HEK293 (cell line): ENCODE measurements around the gene H2BK1.

Source experiments
- CTCF ChIA-PET: fragments of 350-600 bp; formaldehyde crosslinking; extraction: SDS; loops from one replicate; lab custom pipeline; 2021; ENCODE audit warnings: antibody characterized with exemption; lab: Yijun Ruan, JAX
- POLR2A ChIA-PET: fragments of 300-600 bp; formaldehyde crosslinking; extraction: SDS; loops from one replicate; lab custom pipeline; 2020; ENCODE audit warnings: antibody characterized with exemption, inconsistent platforms; lab: Yijun Ruan, JAX
- H3K27ac ChIP-seq: fragments of 200-500 bp; sonication (Bioruptor generic); 2 replicates; pipeline ENCODE4 v1.5.1; 2014; ENCODE audit warnings: low read depth, low read length, control low read depth, inconsistent platforms; ENCODE audit errors: extremely low read depth
- H3K36me3 ChIP-seq, 2 experiments: fragments of 200-500 bp in 1 of 2; sonication (Bioruptor generic) in 1 of 2; 1 replicate in 1 of 2; 2 replicates in 1 of 2; pipeline ENCODE4 v1.5.1; 2014 to 2017; ENCODE audit warnings: inconsistent platforms in 2 of 2, low read length in 2 of 2; ENCODE audit not compliant: control insufficient read depth in 2 of 2, insufficient read depth in 1 of 2
- H3K4me1 ChIP-seq: fragments of 200-500 bp; sonication (Bioruptor generic); 2 replicates; pipeline ENCODE4 v1.5.1; 2014; ENCODE audit warnings: mild to moderate bottlenecking, low read length, inconsistent platforms; ENCODE audit not compliant: control insufficient read depth, insufficient read depth
- H3K4me3 ChIP-seq: 2 replicates; pipeline ENCODE4 v1.5.1; 2011; ENCODE audit warnings: low read depth, mild to moderate bottlenecking, control low read depth, low read length, moderate library complexity
- H3K9me3 ChIP-seq: fragments of 200-500 bp; sonication (Bioruptor generic); 2 replicates; pipeline ENCODE4 v1.5.1; 2014; ENCODE audit warnings: low read depth, low read length, inconsistent platforms; ENCODE audit not compliant: control insufficient read depth, insufficient read depth
- AEBP2 ChIP-seq: fragments of 450-650 bp; formaldehyde crosslinking; IDR thresholded peaks from 2 replicates; pipeline ENCODE4 v1.5.1; 2016; ENCODE audit warnings: missing biosample characterization, missing genetic modification characterization, borderline replicate concordance
- KLF7 ChIP-seq: fragments of 450-650 bp; formaldehyde crosslinking; IDR thresholded peaks from 2 replicates; pipeline ENCODE4 v1.5.1; 2016; ENCODE audit warnings: missing biosample characterization, missing genetic modification characterization, borderline replicate concordance
- KLF9 ChIP-seq: fragments of 450-650 bp; formaldehyde crosslinking; IDR thresholded peaks from 2 replicates; pipeline ENCODE4 v1.5.1; 2016; ENCODE audit warnings: missing biosample characterization, missing genetic modification characterization, low read depth
- OSR2 ChIP-seq: fragments of 450-650 bp; formaldehyde crosslinking; IDR thresholded peaks from 2 replicates; pipeline ENCODE4 v1.5.1; 2016; ENCODE audit warnings: missing biosample characterization, missing genetic modification characterization
- OVOL3 ChIP-seq: fragments of 450-650 bp; formaldehyde crosslinking; IDR thresholded peaks from 2 replicates; pipeline ENCODE4 v1.5.1; 2016; ENCODE audit warnings: missing biosample characterization, missing genetic modification characterization
- PRDM10 ChIP-seq: fragments of 450-650 bp; formaldehyde crosslinking; IDR thresholded peaks from 2 replicates; pipeline ENCODE4 v1.5.1; 2016; ENCODE audit warnings: missing biosample characterization, missing genetic modification characterization
- PRDM4 ChIP-seq: fragments of 450-650 bp; formaldehyde crosslinking; IDR thresholded peaks from 2 replicates; pipeline ENCODE4 v1.5.1; 2017; ENCODE audit warnings: missing biosample characterization, missing genetic modification characterization
- SP2 ChIP-seq: fragments of 450-650 bp; formaldehyde crosslinking; IDR thresholded peaks from 2 replicates; pipeline ENCODE4 v1.5.1; 2016; ENCODE audit warnings: missing biosample characterization, missing genetic modification characterization
- ZBTB44 ChIP-seq: fragments of 450-650 bp; IDR thresholded peaks from 2 replicates; pipeline ENCODE4 v1.5.1; 2018; ENCODE audit warnings: missing biosample characterization, mild to moderate bottlenecking, missing genetic modification characterization
- ZBTB6 ChIP-seq: fragments of 450-650 bp; formaldehyde crosslinking; IDR thresholded peaks from 2 replicates; pipeline ENCODE4 v1.5.1; 2017; ENCODE audit warnings: missing biosample characterization, missing genetic modification characterization
- ZNF114 ChIP-seq: fragments of 450-650 bp; formaldehyde crosslinking; IDR thresholded peaks from 2 replicates; pipeline ENCODE4 v1.5.0; 2017; ENCODE audit warnings: missing biosample characterization, missing genetic modification characterization
- ZNF18 ChIP-seq: fragments of 450-650 bp; formaldehyde crosslinking; IDR thresholded peaks from 2 replicates; pipeline ENCODE4 v1.5.1; 2016; ENCODE audit warnings: missing biosample characterization, missing genetic modification characterization
- ZNF274 ChIP-seq, 2 experiments: fragments of 200-500 bp in 1 of 2; fragments of 450-650 bp in 1 of 2; sonication (Bioruptor generic) in 1 of 2; formaldehyde crosslinking in 1 of 2; IDR thresholded peaks; 2 replicates each; pipeline versions ENCODE4 v1.5.1 to v1.6.1; 2014 to 2016; ENCODE audit warnings: borderline replicate concordance in 1 of 2, inconsistent platforms in 1 of 2, low read length in 1 of 2, missing biosample characterization in 1 of 2, missing genetic modification characterization in 1 of 2
- ZNF280C ChIP-seq: fragments of 450-650 bp; formaldehyde crosslinking; IDR thresholded peaks from 2 replicates; pipeline ENCODE4 v1.5.1; 2016; ENCODE audit warnings: missing biosample characterization, missing genetic modification characterization
- ZNF37A ChIP-seq: fragments of 450-650 bp; IDR thresholded peaks from 2 replicates; pipeline ENCODE4 v1.5.1; 2018; ENCODE audit warnings: missing biosample characterization, missing genetic modification characterization
- ZNF571 ChIP-seq: fragments of 450-650 bp; formaldehyde crosslinking; IDR thresholded peaks from 2 replicates; pipeline ENCODE4 v1.5.0; 2017; ENCODE audit warnings: missing biosample characterization, missing genetic modification characterization
- ZNF768 ChIP-seq: fragments of 450-650 bp; formaldehyde crosslinking; IDR thresholded peaks from 2 replicates; pipeline ENCODE4 v1.5.1; 2018; ENCODE audit warnings: missing biosample characterization, mild to moderate bottlenecking, missing genetic modification characterization
- ZSCAN5A ChIP-seq: fragments of 450-650 bp; formaldehyde crosslinking; IDR thresholded peaks from 2 replicates; pipeline ENCODE4 v1.5.1; 2016; ENCODE audit warnings: missing biosample characterization, missing genetic modification characterization

Gene H2BK1

GRCh38 chr7:151207315-151207714 lies 3.0 kb downstream of the H2BK1 start (continued):
- TF ChIP-seq ZNF280C (no peak), ZNF571 (tag by site-specific recombination) (no peak), ZNF274 (IDR thresholded peaks at IDR 0.05; ENCODE audit: low read length) (no peak), ZNF274 (tag by site-specific recombination; IDR thresholded peaks at IDR 0.05; ENCODE audit: borderline replicate concordance) (no peak), ZSCAN5A (no peak)

- ChIA-PET CTCF (no interaction called here), POLR2A (interaction anchor here (3.6 kb wide), 1 partner anchor 20 kb away, joined by 15 read pairs; the partner anchor contains the start of gene ABCF2)
- Histone ChIP-seq H3K36me3 (peaks cover 0 to 6% of the 10 kb centered on the region in 2 experiments; a peak in 1 of 3 replicates), H3K4me3 (no peak overlapping the region), H3K4me1 (no peaks in the 10 kb centered on the region), H3K9me3 (no peaks in the 10 kb centered on the region), H3K27ac (no peak overlapping the region)
- TF ChIP-seq ZBTB44 (tag by site-specific recombination): peak; percentile 30; the same call in 1 of the 2 replicates
- TF ChIP-seq ZNF768 (tag by site-specific recombination): no peak
- no peak for TF ChIP-seq OVOL3 (tag by site-specific recombination)
- peak; percentile 11; the same call in 1 of the 2 replicates for TF ChIP-seq KLF9 (tag by site-specific recombination)
- peak; percentile 70 for TF ChIP-seq SP2
- peak; percentile 87 for TF ChIP-seq PRDM10 (tag by site-specific recombination)
- no peak for TF ChIP-seq AEBP2 (tag by site-specific recombination)
- 0 out of 2 replicates have a peak, but pooled peaks have one; percentile 12 for TF ChIP-seq OSR2 (tag by site-specific recombination)
- TF ChIP-seq ZNF37A (tag by site-specific recombination): no peak
- 0 out of 2 replicates have a peak, but pooled peaks have one; percentile 8 for TF ChIP-seq PRDM4
- TF ChIP-seq ZNF114: no peak
- peak; percentile 8; the same call in 1 of the 2 replicates for TF ChIP-seq ZNF18 (tag by site-specific recombination)
- peak; percentile 55; the same call in 1 of the 2 replicates for TF ChIP-seq KLF7 (tag by site-specific recombination)
- TF ChIP-seq ZBTB6 (tag by site-specific recombination): no peak
These were observed 3.4 kb downstream of the H2BK1 start for GRCh38 chr7:151206914-151207313.
